ENCODE measurements around the gene PLCZ1. TPM values are rescaled to one million over a fixed set of nuclear protein-coding genes. Genes with fewer than 3 reads are reported as not detected.

The PLCZ1 gene
- total RNA-seq, 1 experiment from 2014 or later = not detected

- Histone ChIP-seq H3K36me3 (ENCODE audit: insufficient read depth, low read length, poor library complexity, severe bottlenecking) (no peaks in the 10 kb centered on the region), H3K27me3 (replicated peaks; ENCODE audit: insufficient read depth, low read depth, low read length, poor library complexity) (no peaks in the 10 kb centered on the region), H3K4me1 (ENCODE audit: insufficient read depth, low read length, poor library complexity, severe bottlenecking) (no peaks in the 10 kb centered on the region), H3K27ac (ENCODE audit: low read depth, low read length, poor library complexity, severe bottlenecking) (no peak overlapping the region), H3K9me3 (ENCODE audit: low read depth, low read length, poor library complexity, severe bottlenecking) (no peaks in the 10 kb centered on the region), H3K4me3 (ENCODE audit: low read depth, low read length, poor library complexity, severe bottlenecking) (no peak overlapping the region)
- no peak for DNase-seq (ENCODE audit: low spot score)
- BruUV-seq (replicated peaks) = no TSS peak
- intact Hi-C loops (cut with micrococcal nuclease; ENCODE audit: unreplicated experiment) = no loop called here
- CTCF ChIA-PET = no interaction called here
- POLR2A ChIA-PET (ENCODE audit: low non-redundant PET) = no interaction called here
- TF ChIP-seq EZH2 (IDR thresholded peaks at IDR 0.05; ENCODE audit: borderline replicate concordance, low read depth, low read length, poor library complexity, severe bottlenecking) = no peak
- TF ChIP-seq, protein P1, sequence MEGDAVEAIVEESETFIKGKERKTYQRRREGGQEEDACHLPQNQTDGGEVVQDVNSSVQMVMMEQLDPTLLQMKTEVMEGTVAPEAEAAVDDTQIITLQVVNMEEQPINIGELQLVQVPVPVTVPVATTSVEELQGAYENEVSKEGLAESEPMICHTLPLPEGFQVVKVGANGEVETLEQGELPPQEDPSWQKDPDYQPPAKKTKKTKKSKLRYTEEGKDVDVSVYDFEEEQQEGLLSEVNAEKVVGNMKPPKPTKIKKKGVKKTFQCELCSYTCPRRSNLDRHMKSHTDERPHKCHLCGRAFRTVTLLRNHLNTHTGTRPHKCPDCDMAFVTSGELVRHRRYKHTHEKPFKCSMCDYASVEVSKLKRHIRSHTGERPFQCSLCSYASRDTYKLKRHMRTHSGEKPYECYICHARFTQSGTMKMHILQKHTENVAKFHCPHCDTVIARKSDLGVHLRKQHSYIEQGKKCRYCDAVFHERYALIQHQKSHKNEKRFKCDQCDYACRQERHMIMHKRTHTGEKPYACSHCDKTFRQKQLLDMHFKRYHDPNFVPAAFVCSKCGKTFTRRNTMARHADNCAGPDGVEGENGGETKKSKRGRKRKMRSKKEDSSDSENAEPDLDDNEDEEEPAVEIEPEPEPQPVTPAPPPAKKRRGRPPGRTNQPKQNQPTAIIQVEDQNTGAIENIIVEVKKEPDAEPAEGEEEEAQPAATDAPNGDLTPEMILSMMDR (conservative IDR thresholded peaks at IDR 0.05; ENCODE audit: low read depth, low read length) = no peak
Observed at GRCh38 chr12:18755341-18755740, 17.5 kb upstream of the PLCZ1 start.

- POLR2A ChIA-PET (ENCODE audit: low non-redundant PET) = no interaction called here
- TF ChIP-seq, protein P1 (conservative IDR thresholded peaks at IDR 0.05; ENCODE audit: low read depth, low read length) = no peak
- no peak for TF ChIP-seq EZH2 (IDR thresholded peaks at IDR 0.05; ENCODE audit: borderline replicate concordance, low read depth, low read length, poor library complexity, severe bottlenecking)
- DNase-seq (ENCODE audit: low spot score) = no peak
- no TSS peak for BruUV-seq (replicated peaks)
- intact Hi-C loops (cut with micrococcal nuclease; ENCODE audit: unreplicated experiment) = no loop called here
- Histone ChIP-seq H3K36me3 (ENCODE audit: insufficient read depth, low read length, poor library complexity, severe bottlenecking) (no peaks in the 10 kb centered on the region), H3K4me3 (ENCODE audit: low read depth, low read length, poor library complexity, severe bottlenecking) (no peak overlapping the region), H3K9me3 (ENCODE audit: low read depth, low read length, poor library complexity, severe bottlenecking) (no peaks in the 10 kb centered on the region), H3K27ac (ENCODE audit: low read depth, low read length, poor library complexity, severe bottlenecking) (no peak overlapping the region), H3K4me1 (ENCODE audit: insufficient read depth, low read length, poor library complexity, severe bottlenecking) (no peaks in the 10 kb centered on the region), H3K27me3 (replicated peaks; ENCODE audit: insufficient read depth, low read depth, low read length, poor library complexity) (no peaks in the 10 kb centered on the region)
- CTCF ChIA-PET = no interaction called here
Observed at GRCh38 chr12:18754124-18754707, 16.4 kb upstream of the PLCZ1 start.

- TF ChIP-seq, protein P1 (conservative IDR thresholded peaks at IDR 0.05; ENCODE audit: low read depth, low read length) = no peak
- POLR2A ChIA-PET (ENCODE audit: low non-redundant PET) = no interaction called here
Observed at GRCh38 chr12:18753481-18754123, 15.8 kb upstream of the PLCZ1 start.

More at GRCh38 chr12:18753481-18754123, 15.8 kb upstream of the PLCZ1 start:
- CTCF ChIA-PET = no interaction called here
- H3K4me1 ChIP-seq (ENCODE audit: insufficient read depth, low read length, poor library complexity, severe bottlenecking) = no peaks in the 10 kb centered on the region
- no peak for DNase-seq (ENCODE audit: low spot score)
- H3K27me3 ChIP-seq (replicated peaks; ENCODE audit: insufficient read depth, low read depth, low read length, poor library complexity) = no peaks in the 10 kb centered on the region
- H3K36me3 ChIP-seq (ENCODE audit: insufficient read depth, low read length, poor library complexity, severe bottlenecking) = no peaks in the 10 kb centered on the region
- BruUV-seq (replicated peaks) = no TSS peak
- H3K27ac ChIP-seq (ENCODE audit: low read depth, low read length, poor library complexity, severe bottlenecking) = no peak overlapping the region
- no peak overlapping the region for H3K4me3 ChIP-seq (ENCODE audit: low read depth, low read length, poor library complexity, severe bottlenecking)
- H3K9me3 ChIP-seq (ENCODE audit: low read depth, low read length, poor library complexity, severe bottlenecking) = no peaks in the 10 kb centered on the region
- intact Hi-C loops (cut with micrococcal nuclease; ENCODE audit: unreplicated experiment) = no loop called here

Data from A673 (cell line).